ENCODE measurements around the gene CABP5. TPM values are rescaled to one million over a fixed set of nuclear protein-coding genes. Genes with fewer than 3 reads are reported as not detected.

CABP5 gene
- total and polyA plus RNA-seq, 12 donors: not detected

DNA sequence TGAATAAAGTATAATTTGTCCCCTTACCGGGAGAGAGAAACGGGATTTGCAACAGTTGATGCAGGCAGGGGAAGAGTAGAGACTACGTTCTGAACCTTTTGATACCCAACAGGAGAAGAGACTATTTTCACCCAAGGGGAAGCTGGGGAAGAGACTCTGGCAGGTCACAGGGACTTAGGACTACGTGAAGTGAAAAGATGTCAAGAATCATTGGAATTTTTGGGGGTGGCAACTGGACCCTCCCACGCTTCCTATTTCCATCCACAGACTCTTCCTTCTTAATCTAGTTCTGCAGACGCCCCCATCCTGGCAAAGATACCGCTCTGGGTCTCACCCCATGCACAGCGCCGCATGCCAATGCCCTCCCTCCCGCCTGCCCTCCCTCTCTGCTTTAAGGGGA, 13.8 kb downstream of the CABP5 start:
- Histone ChIP-seq H3K27ac (no peak overlapping the region), H3K27me3 (no peaks in the 10 kb centered on the region), H3K4me1 (replicated peaks in 1 of 2) (no peaks in the 10 kb centered on the region), H3K4me3 (no peak overlapping the region), H3K9me3 (replicated peaks in 1 of 3) (no peaks in the 10 kb centered on the region), H3K36me3 (replicated peaks in 1 of 2) (no peaks in the 10 kb centered on the region)
- TF ChIP-seq, protein P1, sequence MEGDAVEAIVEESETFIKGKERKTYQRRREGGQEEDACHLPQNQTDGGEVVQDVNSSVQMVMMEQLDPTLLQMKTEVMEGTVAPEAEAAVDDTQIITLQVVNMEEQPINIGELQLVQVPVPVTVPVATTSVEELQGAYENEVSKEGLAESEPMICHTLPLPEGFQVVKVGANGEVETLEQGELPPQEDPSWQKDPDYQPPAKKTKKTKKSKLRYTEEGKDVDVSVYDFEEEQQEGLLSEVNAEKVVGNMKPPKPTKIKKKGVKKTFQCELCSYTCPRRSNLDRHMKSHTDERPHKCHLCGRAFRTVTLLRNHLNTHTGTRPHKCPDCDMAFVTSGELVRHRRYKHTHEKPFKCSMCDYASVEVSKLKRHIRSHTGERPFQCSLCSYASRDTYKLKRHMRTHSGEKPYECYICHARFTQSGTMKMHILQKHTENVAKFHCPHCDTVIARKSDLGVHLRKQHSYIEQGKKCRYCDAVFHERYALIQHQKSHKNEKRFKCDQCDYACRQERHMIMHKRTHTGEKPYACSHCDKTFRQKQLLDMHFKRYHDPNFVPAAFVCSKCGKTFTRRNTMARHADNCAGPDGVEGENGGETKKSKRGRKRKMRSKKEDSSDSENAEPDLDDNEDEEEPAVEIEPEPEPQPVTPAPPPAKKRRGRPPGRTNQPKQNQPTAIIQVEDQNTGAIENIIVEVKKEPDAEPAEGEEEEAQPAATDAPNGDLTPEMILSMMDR (IDR thresholded peaks at IDR 0.05): no peak
- TF ChIP-seq POLR2A (IDR thresholded peaks at IDR 0.05): no peak
- no peak for DNase-seq
- intact Hi-C loops (cut with DNase I): no loop called here
- WGBS, 4 donors: 57 to 64% (median 61%) methylated on average over 10 of the region's 10 CpGs

DNA sequence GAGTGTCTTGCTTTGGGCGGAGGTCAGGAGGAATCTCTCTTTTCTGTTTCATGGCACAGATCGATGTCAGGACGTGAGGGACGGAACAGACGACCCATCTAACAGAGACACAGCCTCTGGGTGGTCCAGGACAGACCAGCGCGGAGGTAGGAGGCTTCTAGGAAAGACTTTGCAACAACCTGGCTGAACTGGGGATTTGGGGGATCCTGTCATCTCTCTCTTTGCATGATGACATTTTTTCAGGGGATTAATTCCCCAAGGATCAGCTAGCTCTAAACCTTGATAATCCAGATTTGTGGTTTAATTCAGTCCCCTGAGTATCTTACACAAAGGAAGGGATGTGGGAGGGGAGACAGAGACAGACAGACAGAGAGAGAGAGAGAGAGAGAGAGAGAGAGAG, 14.4 kb downstream of the CABP5 start:
- 60 to 71% (median 64%) methylated on average over 7 of the region's 7 CpGs for WGBS, 4 donors
- Histone ChIP-seq H3K36me3 (replicated peaks in 1 of 2) (no peaks in the 10 kb centered on the region), H3K4me1 (replicated peaks in 1 of 2) (no peaks in the 10 kb centered on the region), H3K27ac (no peak overlapping the region), H3K27me3 (no peaks in the 10 kb centered on the region), H3K9me3 (replicated peaks in 1 of 3) (no peaks in the 10 kb centered on the region), H3K4me3 (no peak overlapping the region)
- intact Hi-C loops (cut with DNase I): no loop called here
- DNase-seq: no peak
- TF ChIP-seq, protein P1 (IDR thresholded peaks at IDR 0.05): no peak
- TF ChIP-seq POLR2A (IDR thresholded peaks at IDR 0.05): no peak

DNA sequence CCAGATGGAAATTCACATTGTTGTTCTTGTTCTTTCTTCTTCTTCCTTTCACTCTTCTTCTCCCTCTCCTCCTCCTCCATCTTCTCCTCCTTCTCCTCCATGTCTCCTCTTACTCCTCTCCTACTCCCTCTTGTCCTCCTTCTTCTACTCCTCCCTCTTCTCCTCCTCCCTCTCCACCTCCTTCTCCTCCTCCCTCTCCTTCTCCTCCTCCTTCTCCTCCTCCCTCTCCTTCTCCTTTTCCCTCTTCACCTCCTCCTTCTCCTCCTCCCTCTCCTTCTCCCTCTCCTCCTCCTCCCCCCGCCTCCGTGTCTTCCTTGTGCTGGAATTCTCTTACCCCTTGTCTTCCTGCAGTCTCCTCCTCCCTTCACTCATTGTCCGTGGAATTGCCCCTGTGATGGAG, 18.4 kb downstream of the CABP5 start:
- no peaks in the 10 kb centered on the region for H3K4me1 ChIP-seq (replicated peaks in 1 of 2)
- intact Hi-C loops (cut with DNase I): no loop called here
- no peaks in the 10 kb centered on the region for H3K36me3 ChIP-seq (replicated peaks in 1 of 2)
- TF ChIP-seq POLR2A (IDR thresholded peaks at IDR 0.05): no peak
- TF ChIP-seq, protein P1 (IDR thresholded peaks at IDR 0.05): no peak
- no peak overlapping the region for H3K27ac ChIP-seq
- WGBS, 4 donors: 51 to 72% (median 70%) methylated on average over 3 of the region's 3 CpGs
- H3K27me3 ChIP-seq: no peaks in the 10 kb centered on the region
- H3K9me3 ChIP-seq (replicated peaks in 1 of 3): no peaks in the 10 kb centered on the region
- no peak for DNase-seq
- H3K4me3 ChIP-seq: no peak overlapping the region

DNA sequence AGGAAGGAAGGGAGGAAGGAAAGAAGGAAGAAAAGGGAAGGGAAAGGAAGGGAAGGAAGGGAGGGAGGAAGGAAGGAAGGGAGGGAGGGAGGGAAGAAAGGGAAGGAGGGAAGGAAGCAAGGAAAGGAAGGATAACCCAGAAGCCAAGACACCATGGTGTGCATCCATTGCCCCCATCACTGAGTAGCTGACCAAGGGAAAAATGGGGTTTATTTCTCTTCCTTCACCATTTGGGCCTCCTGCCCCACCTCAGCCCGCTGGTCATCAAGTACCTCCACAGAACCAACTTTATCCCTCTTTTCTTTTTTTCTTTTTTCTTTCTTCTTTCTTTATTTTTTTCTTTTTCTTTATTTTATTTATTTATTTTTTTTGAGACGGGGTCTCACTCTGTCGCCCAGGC, 20.4 kb downstream of the CABP5 start:
- intact Hi-C loops (cut with DNase I): no loop called here
- TF ChIP-seq, protein P1 (IDR thresholded peaks at IDR 0.05): no peak
- TF ChIP-seq POLR2A (IDR thresholded peaks at IDR 0.05): no peak
- WGBS, 4 donors: 85 to 94% (median 90%) methylated on average over 3 of the region's 3 CpGs
- H3K27ac ChIP-seq: no peak overlapping the region
- no peak for DNase-seq
- no peaks in the 10 kb centered on the region for H3K36me3 ChIP-seq (replicated peaks in 1 of 2)
- no peak overlapping the region for H3K4me3 ChIP-seq
- H3K4me1 ChIP-seq (replicated peaks in 1 of 2): no peaks in the 10 kb centered on the region
- no peaks in the 10 kb centered on the region for H3K9me3 ChIP-seq (replicated peaks in 1 of 3)
- H3K27me3 ChIP-seq: no peaks in the 10 kb centered on the region
